Measurements from ENCODE around the gene CANT1.
A peak's percentile ranks its signal among the peaks of the same experiment; 100 is the strongest.
"Not testable (repeated sequence)": the region's sequence is repeated elsewhere in the genome, so short reads cannot be mapped to it uniquely, and the experiment has no call there.

CANT1 gene

GRCh38 chr17:79043191-79043930, 33.8 kb upstream of the CANT1 start:
- no peak for DNase-seq (ENCODE audit: low read depth)

DNA sequence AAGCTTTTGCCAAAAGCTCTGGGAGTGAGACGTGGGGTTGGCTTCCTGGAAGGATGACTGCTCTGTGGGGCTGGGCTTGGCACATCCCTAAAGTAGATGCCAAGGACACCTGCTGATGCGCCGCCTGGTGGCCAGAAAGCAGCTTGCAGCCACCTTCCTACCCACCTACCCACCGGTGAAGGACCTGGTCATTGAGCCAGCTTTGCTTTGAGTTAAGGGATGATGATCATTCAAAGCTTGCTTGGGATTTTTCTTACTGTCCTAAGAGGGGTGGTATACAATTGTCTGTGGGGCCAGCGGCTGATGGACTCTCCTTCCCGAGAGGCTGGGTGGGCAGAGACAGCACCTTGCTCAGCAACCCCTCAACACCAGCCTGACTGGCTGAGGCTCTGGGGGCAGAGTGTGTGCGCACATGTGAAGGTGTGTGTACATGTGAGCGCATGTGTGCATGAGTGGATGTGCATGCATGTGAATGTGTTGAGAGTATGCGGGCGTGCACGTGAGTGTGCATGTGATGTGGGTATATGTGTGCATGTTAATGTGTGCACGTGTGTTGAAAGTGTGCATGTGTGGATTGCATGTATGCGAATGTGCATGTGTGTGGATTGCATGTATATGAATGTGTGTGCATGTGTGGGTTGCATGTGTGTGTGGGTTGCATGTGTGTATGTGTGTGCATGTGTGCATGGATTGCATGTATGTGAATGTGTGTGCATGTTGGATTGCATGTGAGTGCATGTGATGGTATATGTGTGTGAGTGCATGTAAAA, 33.0 kb upstream of the CANT1 start:
- DNase-seq (ENCODE audit: low read depth) = peak; percentile 64

DNA sequence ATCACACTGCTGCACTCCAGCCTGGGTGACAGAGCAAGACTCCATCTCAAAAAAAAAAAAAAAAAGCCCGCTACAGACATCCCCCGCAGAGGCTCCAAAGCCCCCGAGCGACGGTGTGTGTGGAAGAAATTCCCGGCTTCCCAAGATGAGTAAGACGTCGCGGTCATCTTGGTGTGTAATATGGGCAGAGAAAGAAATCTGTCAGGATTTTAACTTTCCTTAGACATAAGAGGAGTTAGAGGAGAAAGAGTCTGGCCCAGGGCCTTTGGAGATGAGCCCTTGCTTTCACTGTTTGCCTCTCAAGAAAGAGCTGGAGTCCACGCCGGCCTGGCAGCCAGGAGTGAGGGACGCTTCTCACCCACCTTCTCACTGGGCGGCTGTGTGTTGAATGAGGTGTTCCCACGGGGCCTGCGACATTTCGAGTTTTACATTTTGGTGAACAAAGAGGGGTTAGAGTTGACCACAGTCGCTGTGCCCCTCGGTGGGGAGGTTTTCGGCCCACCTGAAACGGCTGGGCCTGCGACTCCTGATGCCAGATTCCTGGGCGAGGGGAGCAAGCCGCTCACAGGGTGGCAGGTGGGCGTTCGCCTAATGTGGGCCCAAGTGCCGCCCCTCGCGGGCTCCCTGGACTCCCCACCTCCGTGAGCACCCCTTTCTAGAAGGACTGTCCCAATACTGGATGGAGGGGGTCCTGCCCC, 32.3 kb upstream of the CANT1 start:
- DNase-seq (ENCODE audit: low read depth) = no peak

GRCh38 chr17:79041041-79041570, 31.5 kb upstream of the CANT1 start:
- no peak for DNase-seq (ENCODE audit: low read depth)

GRCh38 chr17:79039886-79040285, 30.3 kb upstream of the CANT1 start:
- no peak for DNase-seq (ENCODE audit: low read depth)

GRCh38 chr17:79039171-79039570, 29.6 kb upstream of the CANT1 start:
- no peak for DNase-seq (ENCODE audit: low read depth)

DNA sequence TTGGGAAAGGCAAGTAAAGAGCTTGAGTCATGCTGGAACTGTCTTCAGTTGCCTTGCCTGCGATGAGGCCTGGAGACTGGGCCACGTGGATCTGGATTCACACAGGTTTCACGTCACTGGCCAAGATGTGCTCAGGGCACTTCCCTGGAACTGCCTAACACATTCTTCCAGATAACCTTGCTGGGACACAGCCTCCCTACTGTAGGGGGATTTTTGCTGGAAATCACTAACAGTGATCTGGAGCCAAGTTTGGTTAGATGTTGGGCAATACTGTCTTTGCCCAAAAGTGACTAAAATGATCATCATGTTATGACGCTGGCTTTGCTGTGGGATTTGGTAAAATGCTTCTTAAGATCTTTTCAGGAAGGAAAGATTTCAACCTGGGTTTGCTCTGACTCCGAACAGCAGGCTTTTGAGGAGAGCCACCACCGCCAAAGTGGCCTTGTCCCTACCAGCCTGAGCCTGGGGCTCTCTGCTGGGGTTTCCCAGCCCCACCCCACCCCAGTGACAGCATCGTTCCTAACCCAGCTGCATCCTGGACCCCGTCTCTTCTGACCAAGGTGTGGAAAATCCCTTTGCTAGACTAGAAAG, 29.1 kb upstream of the CANT1 start:
- DNase-seq (ENCODE audit: low read depth) = no peak

- no peak for DNase-seq (ENCODE audit: low read depth)
Observed at GRCh38 chr17:79036596-79036995, 27.0 kb upstream of the CANT1 start.

DNA sequence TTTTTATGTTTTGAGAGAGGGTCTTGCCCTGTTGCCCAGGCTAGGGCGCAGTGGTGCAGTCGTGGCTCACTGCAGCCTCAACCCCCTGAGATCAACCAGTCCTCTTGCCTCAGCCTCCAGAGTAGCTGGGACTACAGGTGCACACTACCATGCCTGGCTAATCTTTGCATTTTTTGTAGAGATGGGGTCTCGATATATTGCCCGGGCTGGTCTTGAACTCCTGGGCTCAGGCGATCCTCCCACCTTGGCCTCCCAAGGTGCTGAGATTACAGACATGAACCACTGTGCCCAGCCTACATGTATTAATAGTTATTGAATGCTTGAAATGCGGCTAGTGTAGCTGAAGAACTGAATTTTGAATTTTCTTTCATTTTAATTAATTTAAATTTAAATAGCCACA, 26.6 kb upstream of the CANT1 start:
- no peak for DNase-seq (ENCODE audit: low read depth)

- DNase-seq (ENCODE audit: low read depth) = no peak
Observed at GRCh38 chr17:79035686-79036085, 26.1 kb upstream of the CANT1 start.

- no peak for DNase-seq (ENCODE audit: low read depth)
Observed at GRCh38 chr17:79034931-79035485, 25.4 kb upstream of the CANT1 start.

GRCh38 chr17:79033741-79034501, 24.4 kb upstream of the CANT1 start:
- no peak for DNase-seq (ENCODE audit: low read depth)

DNA sequence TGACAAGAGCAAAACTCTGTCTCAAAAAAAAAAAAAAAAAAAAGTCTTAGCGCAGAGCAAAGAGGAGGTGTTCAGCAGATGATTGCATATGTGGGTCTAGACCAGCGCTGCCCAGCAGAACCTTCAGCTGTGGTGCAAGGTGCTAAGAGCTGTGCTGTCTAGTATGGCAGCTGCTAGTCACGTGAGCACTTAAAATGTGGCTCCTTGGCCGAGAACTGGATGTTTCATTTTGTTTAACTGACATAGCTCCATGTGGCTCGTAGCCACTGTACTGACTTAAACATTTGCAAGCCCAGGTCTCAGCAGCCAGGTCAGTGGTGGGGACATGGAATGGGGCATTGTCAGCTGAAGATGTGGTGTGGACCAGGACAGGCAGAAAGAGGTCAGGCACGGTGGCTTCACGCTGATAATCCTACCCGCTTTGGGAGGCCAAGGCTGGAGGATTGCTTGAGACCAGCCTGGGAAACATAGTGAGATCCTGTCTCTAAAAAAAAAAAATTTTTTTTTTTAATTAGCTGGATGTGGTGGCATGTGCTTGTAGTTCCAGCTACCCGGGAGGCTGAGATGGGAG, 23.6 kb upstream of the CANT1 start:
- no peak for DNase-seq (ENCODE audit: low read depth)

DNA sequence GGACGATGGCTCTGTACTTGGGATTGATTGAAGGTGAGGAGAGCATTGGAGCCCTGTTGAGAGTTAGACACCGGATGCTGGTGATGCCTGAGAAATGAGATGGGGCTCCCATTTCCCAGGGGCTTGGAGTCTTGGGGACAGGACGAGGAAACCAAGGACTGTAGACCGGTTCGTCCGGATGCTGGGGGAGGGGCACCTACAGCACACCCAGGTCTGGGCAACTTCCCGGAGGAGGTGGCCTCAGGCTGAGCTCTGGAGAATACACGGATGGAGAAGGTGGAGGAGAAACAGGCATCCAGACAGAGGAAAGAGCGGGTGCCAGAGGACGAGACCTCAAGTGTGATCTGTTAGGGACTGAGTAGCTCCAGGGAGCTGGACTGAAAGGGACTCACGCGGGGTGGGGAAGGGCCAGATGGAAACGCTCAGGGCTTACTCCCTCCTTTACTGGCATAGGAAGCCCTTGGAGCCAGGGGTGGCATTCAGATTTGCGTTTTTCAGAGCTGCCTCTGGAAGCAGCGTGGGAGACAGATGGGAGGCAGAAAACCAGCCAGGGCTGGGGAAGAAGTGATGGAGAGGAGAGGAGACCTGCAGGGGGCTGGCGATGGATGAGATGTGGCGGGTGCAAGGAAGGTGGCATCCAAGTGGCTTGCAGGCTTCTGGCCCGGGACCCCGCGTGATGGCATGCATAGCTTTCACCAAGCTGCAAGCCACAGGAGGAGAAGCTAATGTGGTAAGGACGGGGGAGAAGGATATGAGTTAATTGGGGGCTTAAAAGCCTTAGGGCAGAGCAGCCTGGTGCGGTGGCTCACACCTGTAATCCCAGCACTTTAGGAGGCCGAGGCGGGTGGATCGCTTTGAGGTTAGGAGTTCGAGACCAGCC, 22.7 kb upstream of the CANT1 start:
- no peak for DNase-seq (ENCODE audit: low read depth)

GRCh38 chr17:79030636-79031035, 21.1 kb upstream of the CANT1 start:
- not testable (repeated sequence) for DNase-seq (ENCODE audit: low read depth)

DNA sequence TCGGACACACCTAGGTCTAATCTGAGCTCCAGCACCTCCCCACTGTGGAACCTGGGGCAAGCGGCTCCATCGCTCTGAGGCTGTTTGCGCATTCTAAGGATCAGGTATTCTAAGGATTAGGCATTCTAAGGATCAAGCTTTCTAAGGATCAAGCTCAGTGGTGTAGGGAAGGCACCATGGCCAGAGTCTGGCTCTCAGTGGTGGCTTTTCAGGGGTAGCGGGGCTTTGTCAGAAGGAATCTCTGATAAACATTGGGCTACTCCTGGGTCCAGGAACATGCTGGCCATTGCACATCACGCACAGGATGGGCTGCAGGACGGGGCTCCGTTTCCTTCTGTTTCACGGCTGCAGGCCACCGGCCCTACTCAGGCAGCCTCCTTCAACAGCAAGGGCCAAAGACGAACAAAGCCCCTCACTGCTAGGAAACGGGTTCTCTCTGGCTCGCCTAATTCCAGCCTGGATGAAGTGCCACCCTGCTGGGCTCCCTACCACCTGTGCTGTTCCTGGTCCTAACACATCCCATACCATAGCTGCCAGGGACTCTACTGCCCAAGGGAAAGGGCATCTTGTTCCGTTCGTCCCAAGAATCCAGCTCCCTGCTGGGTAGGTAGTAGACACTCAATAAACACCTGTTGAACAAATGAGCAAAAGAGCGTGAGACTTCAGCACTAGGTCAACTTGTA, 19.9 kb upstream of the CANT1 start:
- no peak for DNase-seq (ENCODE audit: low read depth)

- DNase-seq (ENCODE audit: low read depth) = no peak
Observed at GRCh38 chr17:79028496-79029326, 19.1 kb upstream of the CANT1 start.

- DNase-seq (ENCODE audit: low read depth) = no peak
Observed at GRCh38 chr17:79027925-79028491, 18.4 kb upstream of the CANT1 start.
